ENCODE results near the gene NUDT15. TPM values are rescaled to one million over a fixed set of nuclear protein-coding genes. Genes with fewer than 3 reads are reported as not detected.

The NUDT15 gene
- total and polyA plus RNA-seq, 8 donors = 0.89 to 22.5 (median 16.9) TPM; not detected in 1

DNA sequence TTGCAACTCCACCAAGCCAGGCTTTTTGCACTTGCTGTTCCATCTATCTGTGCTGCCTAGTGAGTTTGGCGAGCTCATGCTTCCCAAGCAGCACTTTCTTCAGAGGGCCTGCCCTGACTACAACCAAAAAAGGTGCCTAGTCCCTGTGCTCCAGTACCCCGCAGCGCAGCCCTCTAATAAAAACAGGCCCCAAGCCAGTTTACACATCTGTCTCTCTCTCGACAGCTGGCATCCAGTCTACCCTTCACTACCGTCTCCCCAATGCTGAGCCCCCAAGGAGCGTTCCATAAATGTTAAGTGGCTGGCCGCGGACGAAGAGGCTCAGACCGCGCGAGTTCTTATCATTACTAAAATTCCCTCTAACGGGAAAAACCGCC is 56.9 kb downstream of the NUDT15 start:
- Histone ChIP-seq H3K4me1 (peaks cover 12 to 67% (median 38%) of the 10 kb centered on the region in 4 donors), H3K36me3 (peaks cover 0 to 4% (median 2%) of the 10 kb centered on the region in 4 donors), H3K27ac (peak overlapping the region; percentile 78 to 96 (median 86)), H3K9me3 (no peaks in the 10 kb centered on the region), H3K4me3 (peak overlapping the region; percentile 75 to 100 (median 99)), H3K27me3 (no peaks in the 10 kb centered on the region)
- 0 to 1% (median 0%) methylated on average over 13 to 14 of the region's 14 CpGs for WGBS, 5 donors
- DNase-seq = no peak
- intact Hi-C loops (cut with DNase I; ENCODE audit: low total_unique reads) = loop anchor here (10.0 kb wide), 1 partner anchor 50 kb away; no protein-coding TSS in a partner anchor
- TF ChIP-seq, protein P1, sequence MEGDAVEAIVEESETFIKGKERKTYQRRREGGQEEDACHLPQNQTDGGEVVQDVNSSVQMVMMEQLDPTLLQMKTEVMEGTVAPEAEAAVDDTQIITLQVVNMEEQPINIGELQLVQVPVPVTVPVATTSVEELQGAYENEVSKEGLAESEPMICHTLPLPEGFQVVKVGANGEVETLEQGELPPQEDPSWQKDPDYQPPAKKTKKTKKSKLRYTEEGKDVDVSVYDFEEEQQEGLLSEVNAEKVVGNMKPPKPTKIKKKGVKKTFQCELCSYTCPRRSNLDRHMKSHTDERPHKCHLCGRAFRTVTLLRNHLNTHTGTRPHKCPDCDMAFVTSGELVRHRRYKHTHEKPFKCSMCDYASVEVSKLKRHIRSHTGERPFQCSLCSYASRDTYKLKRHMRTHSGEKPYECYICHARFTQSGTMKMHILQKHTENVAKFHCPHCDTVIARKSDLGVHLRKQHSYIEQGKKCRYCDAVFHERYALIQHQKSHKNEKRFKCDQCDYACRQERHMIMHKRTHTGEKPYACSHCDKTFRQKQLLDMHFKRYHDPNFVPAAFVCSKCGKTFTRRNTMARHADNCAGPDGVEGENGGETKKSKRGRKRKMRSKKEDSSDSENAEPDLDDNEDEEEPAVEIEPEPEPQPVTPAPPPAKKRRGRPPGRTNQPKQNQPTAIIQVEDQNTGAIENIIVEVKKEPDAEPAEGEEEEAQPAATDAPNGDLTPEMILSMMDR (IDR thresholded peaks at IDR 0.05) = no peak
- no peak for TF ChIP-seq EP300 (IDR thresholded peaks at IDR 0.05)
- TF ChIP-seq POLR2AphosphoS5 (IDR thresholded peaks at IDR 0.05) = no peak
- TF ChIP-seq POLR2A (IDR thresholded peaks at IDR 0.05) = no peak

- peak within 1 kb of the TSS; percentile 75 to 100 (median 99) for H3K4me3 ChIP-seq
- TF ChIP-seq POLR2A (IDR thresholded peaks at IDR 0.05) (peak in 1 of 4 donors; percentile 76), EP300 (IDR thresholded peaks at IDR 0.05) (no peak), POLR2AphosphoS5 (IDR thresholded peaks at IDR 0.05) (peak; percentile 96 to 98 (median 98))
- TF ChIP-seq, protein P1 (IDR thresholded peaks at IDR 0.05) = peak in 6 of 7 experiments; percentile 90 to 100 (median 99)
- H3K27me3 ChIP-seq = no peaks in the 10 kb centered on the region
- no peaks in the 10 kb centered on the region for H3K36me3 ChIP-seq
- H3K9me3 ChIP-seq = no peaks in the 10 kb centered on the region
- H3K27ac ChIP-seq = peak within 1 kb of the TSS; percentile 78 to 96 (median 86)
- WGBS, 5 donors = 8 to 10% (median 9%) methylated on average over 45 to 54 of the region's 54 CpGs
- intact Hi-C loops (cut with DNase I; ENCODE audit: low total_unique reads) = loop anchor here (10.0 kb wide), 1 partner anchor 50 kb away; no protein-coding TSS in a partner anchor
- H3K4me1 ChIP-seq = peaks cover 12 to 62% (median 36%) of the 10 kb centered on the region in 4 donors
- DNase-seq = peak; percentile 96 to 98
These were observed 57.4 kb downstream of the NUDT15 start, which contains the start of gene MED4 for GRCh38 chr13:48094781-48095502. TSS of gene MED4 (minus strand) at chr13:48095104. CDS start at chr13:48095078, 26 bp downstream.

GRCh38 chr13:48096670-48097069 is 59.1 kb downstream of the NUDT15 start:
- H3K27ac ChIP-seq = peak overlapping the region in 1 of 5 donors; percentile 25
- no peak overlapping the region for H3K4me3 ChIP-seq
- H3K27me3 ChIP-seq = no peaks in the 10 kb centered on the region
- intact Hi-C loops (cut with DNase I; ENCODE audit: low total_unique reads) = loop anchor here (10.0 kb wide), 1 partner anchor 52 kb away; no protein-coding TSS in a partner anchor
- DNase-seq = peak in 1 of 2 donors; percentile 36
- 19 to 39% (median 29%) methylated on average over 3 of the region's 3 CpGs for WGBS, 5 donors
- TF ChIP-seq, protein P1 (IDR thresholded peaks at IDR 0.05) = no peak
- no peak for TF ChIP-seq POLR2A (IDR thresholded peaks at IDR 0.05)
- TF ChIP-seq POLR2AphosphoS5 (IDR thresholded peaks at IDR 0.05) = no peak
- TF ChIP-seq EP300 (IDR thresholded peaks at IDR 0.05) = no peak
- no peaks in the 10 kb centered on the region for H3K36me3 ChIP-seq
- H3K9me3 ChIP-seq = no peaks in the 10 kb centered on the region
- H3K4me1 ChIP-seq = peaks cover 12 to 44% (median 27%) of the 10 kb centered on the region in 4 donors

Other genes with a start within 250 kb of the NUDT15 start
- 10 to 100 TPM in 4 of 5 donors, 1 to 10 TPM in 1; 8.1 to 77.3 (median 32.1) TPM for gene SUCLA2, start 36.5 kb upstream of the NUDT15 start, total RNA-seq
- gene SUCLA2, start 36.5 kb upstream of the NUDT15 start, polyA plus RNA-seq = 10 to 100 TPM; 24.4 to 41.1 (median 34.9) TPM
- 10 to 100 TPM in 4 of 5 donors, 1 to 10 TPM in 1; 7.0 to 68.3 (median 25.9) TPM for gene MED4, start 57.4 kb downstream of the NUDT15 start, total RNA-seq
- 10 to 100 TPM; 39.7 to 66.9 (median 51.1) TPM for gene MED4, start 57.4 kb downstream of the NUDT15 start, polyA plus RNA-seq
- gene ITM2B, start 195.5 kb downstream of the NUDT15 start, total RNA-seq = 100 to 1,000 TPM; 271 to 419 (median 293) TPM
- 100 to 1,000 TPM; 113 to 359 (median 141) TPM for gene ITM2B, start 195.5 kb downstream of the NUDT15 start, polyA plus RNA-seq

Data from stomach (tissue), 9 donors.